Measurements from ENCODE around the gene SCARB1. TPM values are rescaled to one million over a fixed set of nuclear protein-coding genes. Genes with fewer than 3 reads are reported as not detected.
A peak's percentile ranks its signal among the peaks of the same experiment; 100 is the strongest.

The SCARB1 gene
- total and polyA plus RNA-seq, 2 of the 13 experiments (the other 11 are each of a cell fraction or from before 2014, with no cell fraction given) = 63.4 to 160 TPM

- 0 out of 2 replicates have a peak, but pooled peaks have one; percentile 26 for TF ChIP-seq TBX2 (CRISPR knock-in tag; IDR thresholded peaks at IDR 0.05; ENCODE audit: borderline replicate concordance)
- TF ChIP-seq, protein P1, sequence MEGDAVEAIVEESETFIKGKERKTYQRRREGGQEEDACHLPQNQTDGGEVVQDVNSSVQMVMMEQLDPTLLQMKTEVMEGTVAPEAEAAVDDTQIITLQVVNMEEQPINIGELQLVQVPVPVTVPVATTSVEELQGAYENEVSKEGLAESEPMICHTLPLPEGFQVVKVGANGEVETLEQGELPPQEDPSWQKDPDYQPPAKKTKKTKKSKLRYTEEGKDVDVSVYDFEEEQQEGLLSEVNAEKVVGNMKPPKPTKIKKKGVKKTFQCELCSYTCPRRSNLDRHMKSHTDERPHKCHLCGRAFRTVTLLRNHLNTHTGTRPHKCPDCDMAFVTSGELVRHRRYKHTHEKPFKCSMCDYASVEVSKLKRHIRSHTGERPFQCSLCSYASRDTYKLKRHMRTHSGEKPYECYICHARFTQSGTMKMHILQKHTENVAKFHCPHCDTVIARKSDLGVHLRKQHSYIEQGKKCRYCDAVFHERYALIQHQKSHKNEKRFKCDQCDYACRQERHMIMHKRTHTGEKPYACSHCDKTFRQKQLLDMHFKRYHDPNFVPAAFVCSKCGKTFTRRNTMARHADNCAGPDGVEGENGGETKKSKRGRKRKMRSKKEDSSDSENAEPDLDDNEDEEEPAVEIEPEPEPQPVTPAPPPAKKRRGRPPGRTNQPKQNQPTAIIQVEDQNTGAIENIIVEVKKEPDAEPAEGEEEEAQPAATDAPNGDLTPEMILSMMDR (CRISPR knock-in tag; IDR thresholded peaks at IDR 0.05) = peak; percentile 91
- TF ChIP-seq SRSF9 (IDR thresholded peaks at IDR 0.05; ENCODE audit: borderline replicate concordance, insufficient read depth, low read depth, low read length, poor library complexity, severe bottlenecking) = no peak
- TF ChIP-seq FOXP4 (CRISPR knock-in tag; IDR thresholded peaks at IDR 0.05) = peak; percentile 47; the same call in 1 of the 2 replicates
- TF ChIP-seq RNF2 (conservative IDR thresholded peaks at IDR 0.05; ENCODE audit: low read depth) = no peak
- TF ChIP-seq TGIF2 (CRISPR knock-in tag; IDR thresholded peaks at IDR 0.05) = no peak
- TF ChIP-seq MZF1 (CRISPR knock-in tag; IDR thresholded peaks at IDR 0.05; ENCODE audit: borderline replicate concordance) = no peak
- peak in 1 of 2 experiments; percentile 67; a peak in 1 of 4 replicates for TF ChIP-seq KLF16 (CRISPR knock-in tag; IDR thresholded peaks at IDR 0.05)
- TF ChIP-seq SMC3 (IDR thresholded peaks at IDR 0.05; ENCODE audit: low read length) = peak; percentile 97
- TF ChIP-seq SSRP1 (CRISPR knock-in tag; IDR thresholded peaks at IDR 0.05) = no peak
- TF ChIP-seq, protein P2, sequence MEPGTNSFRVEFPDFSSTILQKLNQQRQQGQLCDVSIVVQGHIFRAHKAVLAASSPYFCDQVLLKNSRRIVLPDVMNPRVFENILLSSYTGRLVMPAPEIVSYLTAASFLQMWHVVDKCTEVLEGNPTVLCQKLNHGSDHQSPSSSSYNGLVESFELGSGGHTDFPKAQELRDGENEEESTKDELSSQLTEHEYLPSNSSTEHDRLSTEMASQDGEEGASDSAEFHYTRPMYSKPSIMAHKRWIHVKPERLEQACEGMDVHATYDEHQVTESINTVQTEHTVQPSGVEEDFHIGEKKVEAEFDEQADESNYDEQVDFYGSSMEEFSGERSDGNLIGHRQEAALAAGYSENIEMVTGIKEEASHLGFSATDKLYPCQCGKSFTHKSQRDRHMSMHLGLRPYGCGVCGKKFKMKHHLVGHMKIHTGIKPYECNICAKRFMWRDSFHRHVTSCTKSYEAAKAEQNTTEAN (CRISPR knock-in tag; conservative IDR thresholded peaks at IDR 0.05) = no peak
- TF ChIP-seq, protein P3, sequence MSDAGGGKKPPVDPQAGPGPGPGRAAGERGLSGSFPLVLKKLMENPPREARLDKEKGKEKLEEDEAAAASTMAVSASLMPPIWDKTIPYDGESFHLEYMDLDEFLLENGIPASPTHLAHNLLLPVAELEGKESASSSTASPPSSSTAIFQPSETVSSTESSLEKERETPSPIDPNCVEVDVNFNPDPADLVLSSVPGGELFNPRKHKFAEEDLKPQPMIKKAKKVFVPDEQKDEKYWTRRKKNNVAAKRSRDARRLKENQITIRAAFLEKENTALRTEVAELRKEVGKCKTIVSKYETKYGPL (CRISPR knock-in tag; IDR thresholded peaks at IDR 0.05) = no peak
- TF ChIP-seq, protein P4, sequence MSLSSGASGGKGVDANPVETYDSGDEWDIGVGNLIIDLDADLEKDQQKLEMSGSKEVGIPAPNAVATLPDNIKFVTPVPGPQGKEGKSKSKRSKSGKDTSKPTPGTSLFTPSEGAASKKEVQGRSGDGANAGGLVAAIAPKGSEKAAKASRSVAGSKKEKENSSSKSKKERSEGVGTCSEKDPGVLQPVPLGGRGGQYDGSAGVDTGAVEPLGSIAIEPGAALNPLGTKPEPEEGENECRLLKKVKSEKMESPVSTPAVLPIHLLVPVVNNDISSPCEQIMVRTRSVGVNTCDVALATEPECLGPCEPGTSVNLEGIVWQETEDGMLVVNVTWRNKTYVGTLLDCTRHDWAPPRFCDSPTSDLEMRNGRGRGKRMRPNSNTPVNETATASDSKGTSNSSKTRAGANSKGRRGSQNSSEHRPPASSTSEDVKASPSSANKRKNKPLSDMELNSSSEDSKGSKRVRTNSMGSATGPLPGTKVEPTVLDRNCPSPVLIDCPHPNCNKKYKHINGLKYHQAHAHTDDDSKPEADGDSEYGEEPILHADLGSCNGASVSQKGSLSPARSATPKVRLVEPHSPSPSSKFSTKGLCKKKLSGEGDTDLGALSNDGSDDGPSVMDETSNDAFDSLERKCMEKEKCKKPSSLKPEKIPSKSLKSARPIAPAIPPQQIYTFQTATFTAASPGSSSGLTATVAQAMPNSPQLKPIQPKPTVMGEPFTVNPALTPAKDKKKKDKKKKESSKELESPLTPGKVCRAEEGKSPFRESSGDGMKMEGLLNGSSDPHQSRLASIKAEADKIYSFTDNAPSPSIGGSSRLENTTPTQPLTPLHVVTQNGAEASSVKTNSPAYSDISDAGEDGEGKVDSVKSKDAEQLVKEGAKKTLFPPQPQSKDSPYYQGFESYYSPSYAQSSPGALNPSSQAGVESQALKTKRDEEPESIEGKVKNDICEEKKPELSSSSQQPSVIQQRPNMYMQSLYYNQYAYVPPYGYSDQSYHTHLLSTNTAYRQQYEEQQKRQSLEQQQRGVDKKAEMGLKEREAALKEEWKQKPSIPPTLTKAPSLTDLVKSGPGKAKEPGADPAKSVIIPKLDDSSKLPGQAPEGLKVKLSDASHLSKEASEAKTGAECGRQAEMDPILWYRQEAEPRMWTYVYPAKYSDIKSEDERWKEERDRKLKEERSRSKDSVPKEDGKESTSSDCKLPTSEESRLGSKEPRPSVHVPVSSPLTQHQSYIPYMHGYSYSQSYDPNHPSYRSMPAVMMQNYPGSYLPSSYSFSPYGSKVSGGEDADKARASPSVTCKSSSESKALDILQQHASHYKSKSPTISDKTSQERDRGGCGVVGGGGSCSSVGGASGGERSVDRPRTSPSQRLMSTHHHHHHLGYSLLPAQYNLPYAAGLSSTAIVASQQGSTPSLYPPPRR (CRISPR knock-in tag; IDR thresholded peaks at IDR 0.05; ENCODE audit: borderline replicate concordance) = no peak
- peak; percentile 67 for TF ChIP-seq ELF3 (CRISPR knock-in tag; IDR thresholded peaks at IDR 0.05)
- TF ChIP-seq PAWR (CRISPR knock-in tag; IDR thresholded peaks at IDR 0.05; ENCODE audit: borderline replicate concordance) = no peak
- no peak for TF ChIP-seq GLI4 (CRISPR knock-in tag; IDR thresholded peaks at IDR 0.05; ENCODE audit: borderline replicate concordance)
Observed at GRCh38 chr12:124906606-124907261, 43.1 kb upstream of the SCARB1 start (continued).
